Muscle layer of duodenum (tissue), 2 donors: ENCODE results near the gene INAFM2.

Experiments
- H3K27ac ChIP-seq: one replicate; pipeline ENCODE4 v1.7.0; 2013; ENCODE audit warnings: mild to moderate bottlenecking, low read length
- H3K27me3 ChIP-seq: one replicate; pipeline ENCODE4 v1.7.0; 2013; ENCODE audit warnings: low read depth, mild to moderate bottlenecking, control low read depth, low read length
- H3K36me3 ChIP-seq, 2 donors: one replicate each; pipeline ENCODE4 v1.7.0; 2013; ENCODE audit warnings: low read length in 2 of 2, control low read depth in 1 of 2, mild to moderate bottlenecking in 1 of 2; ENCODE audit not compliant: insufficient read depth in 2 of 2, control insufficient read depth in 1 of 2
- H3K4me1 ChIP-seq, 2 donors: one replicate each; pipeline ENCODE4 v1.7.0; 2013; ENCODE audit warnings: low read length in 2 of 2, mild to moderate bottlenecking in 2 of 2, control low read depth in 1 of 2, moderate library complexity in 1 of 2; ENCODE audit not compliant: insufficient read depth in 2 of 2, control insufficient read depth in 1 of 2
- H3K4me3 ChIP-seq, 2 donors: one replicate each; pipeline ENCODE4 v1.7.0; 2013; ENCODE audit warnings: low read length in 2 of 2, low read depth in 1 of 2, mild to moderate bottlenecking in 1 of 2
- H3K9me3 ChIP-seq, 2 donors: one replicate each; pipeline ENCODE4 v1.7.0; 2013; ENCODE audit warnings: low read length in 2 of 2, control low read depth in 1 of 2, mild to moderate bottlenecking in 1 of 2; ENCODE audit not compliant: control insufficient read depth in 1 of 2
- donor health status: healthy.

INAFM2 gene

DNA sequence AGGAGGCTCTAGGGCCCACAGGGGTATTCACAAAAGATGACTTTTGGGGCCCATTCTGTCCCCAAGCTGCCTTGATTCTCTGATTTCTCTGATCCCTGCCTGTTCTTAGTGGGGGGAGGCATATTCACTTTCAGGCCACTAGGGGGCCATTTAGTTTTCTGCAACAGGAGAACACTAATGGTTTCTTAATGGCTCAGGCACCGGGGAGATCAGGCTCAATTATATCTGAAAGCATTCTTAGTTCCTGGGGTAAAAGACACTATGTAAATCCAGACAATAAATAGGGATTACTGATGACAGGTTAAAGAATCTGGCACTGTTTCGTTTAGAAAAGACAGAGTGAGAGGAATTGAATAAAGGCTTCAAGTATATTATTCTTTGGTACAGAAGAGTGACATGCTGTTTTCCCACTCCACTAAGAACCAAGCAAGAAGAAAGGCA, 2.5 kb upstream of the INAFM2 start:
- Histone ChIP-seq H3K27me3 (no peaks in the 10 kb centered on the region), H3K27ac (no peak overlapping the region), H3K4me3 (no peak overlapping the region), H3K9me3 (no peaks in the 10 kb centered on the region), H3K36me3 (no peaks in the 10 kb centered on the region), H3K4me1 (peaks cover 5 to 21% of the 10 kb centered on the region in 2 donors)

DNA sequence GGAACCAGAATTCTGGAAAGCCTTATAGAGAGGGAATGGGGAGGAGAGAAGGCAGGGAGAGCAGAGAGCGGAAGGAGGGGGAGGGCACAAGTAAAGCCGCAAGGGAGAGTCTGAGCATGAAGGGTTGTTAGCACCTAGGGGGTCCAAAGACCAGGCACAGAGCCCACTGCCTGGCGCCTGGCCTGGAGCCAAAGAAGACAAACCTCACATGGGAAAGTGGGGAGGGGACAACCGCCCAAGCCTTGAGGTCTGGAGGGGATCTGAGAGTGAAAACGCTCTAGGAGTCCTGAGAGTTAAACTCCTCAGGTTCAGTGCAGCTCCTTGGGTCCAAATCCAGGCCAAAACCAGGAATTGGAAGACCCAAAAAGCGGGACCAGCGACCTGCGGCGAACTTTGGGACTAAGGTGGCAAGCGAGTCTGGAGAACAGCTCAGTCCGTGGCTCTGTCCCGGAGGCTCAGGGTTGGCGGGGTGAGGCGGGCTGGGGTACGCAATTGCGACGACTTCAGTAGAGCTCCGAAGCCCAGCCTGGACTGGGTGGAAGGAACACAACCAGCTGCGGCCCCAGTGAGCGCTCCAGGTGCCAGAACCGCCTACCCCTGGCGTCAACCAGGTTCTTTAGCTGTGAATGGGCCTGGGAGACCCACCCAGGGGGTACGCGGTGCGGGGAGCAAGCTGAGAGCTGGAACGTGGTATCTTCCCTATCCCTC, 807 bp upstream of the INAFM2 start:
- peaks cover 0 to 5% of the 10 kb centered on the region in 2 donors for H3K36me3 ChIP-seq
- H3K4me3 ChIP-seq, result peak overlapping the region; percentile 33 to 56
- no peaks in the 10 kb centered on the region for H3K9me3 ChIP-seq
- H3K27me3 ChIP-seq, result no peaks in the 10 kb centered on the region
- H3K4me1 ChIP-seq, result peaks cover 5 to 36% of the 10 kb centered on the region in 2 donors
- H3K27ac ChIP-seq, result peak overlapping the region; percentile 79

DNA sequence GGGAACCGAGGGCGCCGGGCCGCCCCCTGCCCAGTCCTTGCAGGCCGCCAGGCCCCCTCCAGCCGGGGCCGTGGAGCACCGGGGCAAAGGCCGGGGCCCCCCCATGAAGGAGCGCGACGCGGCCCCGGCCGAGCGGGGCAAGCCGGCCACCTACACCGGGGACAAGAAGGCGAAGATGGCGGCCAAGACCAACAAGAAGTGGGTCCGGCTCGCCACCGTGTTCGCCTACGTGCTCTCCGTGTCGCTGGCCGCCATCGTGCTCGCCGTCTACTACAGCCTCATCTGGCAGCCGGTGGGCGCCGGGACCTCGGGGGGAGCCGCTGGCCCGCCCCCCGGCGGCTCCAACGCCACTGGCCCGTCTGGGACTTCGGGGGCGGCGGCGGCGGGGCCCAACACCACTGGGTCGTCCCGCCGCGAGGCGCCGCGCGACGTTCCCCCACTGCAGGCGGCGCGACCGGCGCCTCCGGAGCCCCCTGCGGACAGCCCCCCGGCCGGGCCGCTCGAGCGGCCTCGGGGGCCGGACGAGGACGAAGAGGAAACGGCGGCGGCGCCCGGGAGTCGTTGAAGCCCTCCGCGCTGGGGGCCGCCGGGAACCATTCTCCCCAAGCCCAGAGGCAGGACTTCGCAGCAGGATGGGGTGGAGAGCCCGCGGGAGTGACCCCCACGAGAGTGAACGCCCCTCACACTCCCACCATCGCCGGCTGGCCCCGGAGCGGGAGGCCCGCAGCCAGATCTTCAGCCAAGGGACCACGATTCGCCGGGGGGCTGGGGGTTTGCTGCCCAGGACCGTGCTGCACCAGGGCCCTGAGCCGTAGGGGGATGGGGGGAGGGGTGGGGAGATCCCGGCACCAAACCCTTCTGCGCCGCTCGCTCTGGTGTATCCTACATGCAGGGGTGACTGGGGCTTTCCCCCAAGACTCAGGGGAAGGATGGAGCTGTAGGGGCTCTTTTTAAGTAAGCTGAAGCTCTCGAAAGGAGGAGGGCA, 753 bp downstream of the INAFM2 start:
- Histone ChIP-seq H3K9me3 (no peaks in the 10 kb centered on the region), H3K27me3 (no peaks in the 10 kb centered on the region), H3K4me3 (peak overlapping the region; percentile 58 to 79), H3K4me1 (peaks cover 5 to 51% of the 10 kb centered on the region in 2 donors), H3K27ac (peak overlapping the region; percentile 24), H3K36me3 (peaks cover 0 to 5% of the 10 kb centered on the region in 2 donors)

DNA sequence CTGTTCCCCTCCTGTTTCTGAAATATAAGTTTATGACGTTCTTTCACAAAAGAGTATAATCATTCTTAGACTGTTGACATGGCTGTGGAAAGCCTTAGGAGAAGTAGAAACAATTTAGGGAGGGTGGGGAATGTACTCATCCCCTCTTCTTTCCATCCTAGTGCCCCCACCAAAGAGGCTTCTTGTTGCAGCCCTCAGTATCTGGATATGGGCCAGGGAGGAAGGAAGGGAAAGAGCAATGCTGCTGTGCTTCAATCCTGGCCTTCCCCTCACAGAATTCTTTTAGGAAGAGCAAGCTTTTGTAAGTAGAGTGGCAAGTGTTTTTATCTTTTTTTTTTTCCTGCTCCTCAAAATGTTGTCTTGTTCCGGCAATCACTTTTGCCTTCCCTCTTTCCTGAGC, 1.7 kb downstream of the INAFM2 start:
- H3K27ac ChIP-seq, result peak overlapping the region; percentile 24
- H3K36me3 ChIP-seq, result peaks cover 0 to 5% of the 10 kb centered on the region in 2 donors
- H3K4me1 ChIP-seq, result peaks cover 10 to 59% of the 10 kb centered on the region in 2 donors
- H3K27me3 ChIP-seq, result no peaks in the 10 kb centered on the region
- no peaks in the 10 kb centered on the region for H3K9me3 ChIP-seq
- peak overlapping the region; percentile 58 to 79 for H3K4me3 ChIP-seq

DNA sequence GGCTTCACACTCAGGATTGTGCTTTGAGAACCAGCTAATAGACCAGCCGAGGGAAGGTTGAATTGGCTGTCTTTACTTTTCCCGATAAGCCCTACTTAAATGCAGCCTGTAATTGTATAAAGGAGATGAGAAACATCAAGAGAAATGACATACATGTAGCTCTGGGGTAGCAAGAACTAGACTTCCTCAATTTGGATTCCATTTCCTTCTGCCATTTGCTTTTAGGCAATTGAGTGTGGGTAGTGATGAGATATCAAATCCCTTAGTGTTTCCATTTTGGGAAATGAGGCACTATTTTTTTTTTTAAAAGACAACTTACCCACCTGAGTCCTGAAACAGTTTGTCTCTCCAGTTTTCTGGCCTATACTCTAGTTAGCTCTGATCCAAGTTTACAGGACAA, 2.2 kb downstream of the INAFM2 start:
- H3K4me3 ChIP-seq, result peak overlapping the region; percentile 58 to 79
- H3K36me3 ChIP-seq, result peaks cover 0 to 5% of the 10 kb centered on the region in 2 donors
- H3K27ac ChIP-seq, result peak overlapping the region; percentile 24
- H3K9me3 ChIP-seq, result no peaks in the 10 kb centered on the region
- H3K27me3 ChIP-seq, result no peaks in the 10 kb centered on the region
- H3K4me1 ChIP-seq, result peaks cover 15 to 60% of the 10 kb centered on the region in 2 donors

DNA sequence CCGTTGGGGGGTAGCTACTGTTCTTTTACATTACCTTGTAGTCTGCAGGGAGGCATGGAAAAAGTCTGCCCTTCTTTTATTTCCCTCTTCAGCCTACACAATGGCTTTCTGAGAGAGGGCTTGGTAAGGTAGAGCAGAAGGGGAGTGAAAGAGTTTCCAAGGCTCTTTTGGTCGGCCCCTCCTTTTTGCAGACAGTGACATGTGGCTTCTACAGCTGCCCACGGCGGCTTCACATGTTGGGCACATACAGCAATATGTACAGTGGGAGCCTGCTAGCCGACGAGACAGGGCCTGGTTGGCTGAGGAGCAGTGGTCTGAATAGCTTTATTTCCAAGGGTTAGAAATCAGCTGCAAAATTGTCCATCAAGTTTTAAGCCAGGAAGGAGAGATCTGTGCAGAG, 4.0 kb downstream of the INAFM2 start:
- no peaks in the 10 kb centered on the region for H3K27me3 ChIP-seq
- peak overlapping the region; percentile 88 for H3K27ac ChIP-seq
- peak overlapping the region; percentile 38 to 79 for H3K4me3 ChIP-seq
- H3K36me3 ChIP-seq, result peaks cover 0 to 5% of the 10 kb centered on the region in 2 donors
- H3K9me3 ChIP-seq, result no peaks in the 10 kb centered on the region
- H3K4me1 ChIP-seq, result peaks cover 18 to 66% of the 10 kb centered on the region in 2 donors

DNA sequence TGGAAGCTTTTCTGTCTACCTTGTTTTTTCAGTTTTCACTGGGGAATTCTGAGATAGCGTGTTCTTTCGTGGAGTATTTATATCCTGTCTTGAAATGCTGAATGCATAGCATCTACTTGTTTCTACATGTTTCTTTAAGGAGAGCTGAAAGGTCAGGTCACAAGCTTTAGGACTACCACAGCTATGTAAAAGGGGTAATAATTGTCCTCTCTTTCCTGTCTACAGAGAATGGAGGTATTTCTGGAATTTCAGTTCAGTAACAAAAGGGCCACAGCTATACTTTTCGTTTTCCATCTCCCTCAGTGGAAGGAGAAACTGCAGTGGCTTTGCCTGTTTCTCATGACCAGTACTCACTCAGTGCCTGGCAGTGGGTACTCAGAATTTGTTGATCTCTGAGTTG, 4.7 kb downstream of the INAFM2 start:
- H3K4me1 ChIP-seq, result peaks cover 16 to 72% of the 10 kb centered on the region in 2 donors
- peak overlapping the region; percentile 88 for H3K27ac ChIP-seq
- peak overlapping the region in 1 of 2 donors; percentile 2 for H3K4me3 ChIP-seq
- H3K36me3 ChIP-seq, result peaks cover 0 to 5% of the 10 kb centered on the region in 2 donors
- H3K27me3 ChIP-seq, result no peaks in the 10 kb centered on the region
- no peaks in the 10 kb centered on the region for H3K9me3 ChIP-seq

DNA sequence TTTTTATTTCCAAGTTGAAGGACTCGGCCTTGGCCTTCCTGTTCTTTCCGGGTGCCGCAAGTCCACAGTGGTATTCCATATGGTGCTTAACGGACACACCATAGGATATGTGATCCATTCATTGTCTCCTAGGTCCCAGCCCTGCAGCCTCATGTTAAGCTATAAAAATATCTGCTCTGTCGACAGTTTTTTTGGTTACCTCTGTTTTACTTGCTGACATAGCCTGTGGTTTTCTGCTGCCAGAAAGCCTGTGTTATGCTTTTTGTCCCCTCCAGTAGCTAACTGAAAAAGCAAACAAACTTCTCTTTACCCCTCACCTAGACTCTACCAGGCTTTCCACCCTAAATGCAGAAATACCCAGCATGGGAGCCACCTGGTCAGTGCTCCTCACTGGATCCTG, 5.3 kb downstream of the INAFM2 start:
- Histone ChIP-seq H3K36me3 (peaks cover 0 to 5% of the 10 kb centered on the region in 2 donors), H3K27me3 (no peaks in the 10 kb centered on the region), H3K4me1 (peaks cover 16 to 76% of the 10 kb centered on the region in 2 donors), H3K9me3 (no peaks in the 10 kb centered on the region), H3K27ac (peak overlapping the region; percentile 88), H3K4me3 (peak overlapping the region in 1 of 2 donors; percentile 2)

DNA sequence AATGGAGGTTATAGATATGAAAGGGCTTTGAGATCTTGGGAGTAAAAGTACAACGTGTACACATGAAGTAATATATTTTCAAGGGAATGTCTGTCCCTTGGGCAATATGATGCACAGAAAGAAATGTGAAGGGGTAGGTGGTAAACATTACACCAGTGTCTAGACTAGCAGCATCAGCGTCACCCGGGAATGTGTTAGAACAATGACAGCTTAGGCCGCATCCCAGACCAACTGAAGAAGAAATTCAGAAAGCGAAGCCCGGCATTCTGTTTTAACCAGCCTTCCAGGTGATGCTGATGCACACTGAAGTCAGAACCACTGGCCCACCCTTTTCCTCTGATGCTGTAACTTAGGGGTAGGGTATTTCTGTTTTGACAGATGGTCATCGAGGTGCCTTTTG, 6.3 kb downstream of the INAFM2 start:
- Histone ChIP-seq H3K27me3 (no peaks in the 10 kb centered on the region), H3K4me3 (no peak overlapping the region), H3K9me3 (no peaks in the 10 kb centered on the region), H3K4me1 (peaks cover 21 to 81% of the 10 kb centered on the region in 2 donors), H3K36me3 (peaks cover 0 to 5% of the 10 kb centered on the region in 2 donors), H3K27ac (peak overlapping the region; percentile 88)

DNA sequence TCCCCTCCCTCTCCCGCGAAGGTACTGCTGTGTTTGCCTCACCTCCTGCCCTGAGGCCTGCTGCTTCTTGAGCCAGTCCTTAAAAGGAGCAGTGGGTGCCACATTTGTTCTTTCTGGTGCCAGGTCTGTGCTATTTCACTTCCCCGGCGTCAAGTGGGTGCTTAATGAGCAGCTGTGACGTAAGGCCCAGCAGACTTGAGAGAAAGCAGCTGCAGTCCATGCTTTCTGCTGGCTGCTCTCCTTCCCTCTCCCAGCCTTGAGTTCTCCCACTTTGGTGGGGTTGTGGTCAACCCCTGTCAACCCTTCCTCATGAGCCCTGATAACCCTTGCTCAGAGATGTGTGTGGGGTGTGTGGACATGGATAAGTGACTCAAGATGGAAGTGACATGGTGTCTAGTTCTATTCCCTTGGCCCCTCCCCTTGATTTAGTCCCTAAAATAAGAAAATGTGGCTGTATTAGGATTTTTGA, 6.9 kb downstream of the INAFM2 start:
- Histone ChIP-seq H3K4me3 (no peak overlapping the region), H3K27me3 (no peaks in the 10 kb centered on the region), H3K36me3 (peaks cover 5% of the 10 kb centered on the region in 2 donors), H3K4me1 (peaks cover 23 to 81% of the 10 kb centered on the region in 2 donors), H3K9me3 (no peaks in the 10 kb centered on the region), H3K27ac (peak overlapping the region; percentile 88)

DNA sequence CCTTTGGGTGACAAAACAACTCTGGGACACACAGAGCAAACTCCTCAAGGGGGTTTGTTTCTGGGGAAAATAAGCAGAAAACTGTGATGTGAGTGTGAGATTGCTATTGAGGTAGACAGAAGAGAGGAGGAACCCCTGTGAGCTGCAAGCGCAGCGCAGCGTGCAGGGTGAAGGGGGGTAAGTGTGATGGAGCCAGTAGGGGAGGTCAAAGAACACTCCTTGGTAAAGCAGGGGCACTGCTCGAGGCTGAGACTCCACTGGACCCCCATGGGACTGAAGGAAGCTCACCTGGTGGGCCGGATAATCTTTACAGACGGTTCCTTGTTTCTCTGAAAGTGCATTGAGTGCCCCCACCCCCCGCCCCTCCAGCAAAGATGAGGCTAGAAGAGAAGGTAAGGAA, 7.5 kb downstream of the INAFM2 start:
- no peak overlapping the region for H3K4me3 ChIP-seq
- H3K4me1 ChIP-seq, result peaks cover 23 to 81% of the 10 kb centered on the region in 2 donors
- peaks cover 5 to 11% of the 10 kb centered on the region in 2 donors for H3K36me3 ChIP-seq
- H3K27me3 ChIP-seq, result no peaks in the 10 kb centered on the region
- H3K9me3 ChIP-seq, result no peaks in the 10 kb centered on the region
- peak overlapping the region; percentile 88 for H3K27ac ChIP-seq
